Lower lobe of right lung (tissue), 2 donors: ENCODE data around the gene ZNF10. TPM values are rescaled to one million over a fixed set of nuclear protein-coding genes. Genes with fewer than 3 reads are reported as not detected.

Experiments used
- ATAC-seq, 2 donors: fragments of 200-7000 bp; cut with Tn5 transposase; one replicate each; pipeline ENCODE4 v1.9.1; 2020 to 2022; ENCODE audit warnings: mild to moderate bottlenecking in 2 of 2, moderate library complexity in 2 of 2
- DNase-seq: peaks from one replicate; pipeline ENCODE4 v3.0.0-alpha.2; 2020
- H3K27ac ChIP-seq: fragments of 200-600 bp; one replicate; pipeline ENCODE4 v1.8.0; 2022
- H3K27me3 ChIP-seq: fragments of 200-600 bp; one replicate; pipeline ENCODE4 v1.8.0; 2022; ENCODE audit warnings: low read depth
- H3K36me3 ChIP-seq: fragments of 200-600 bp; one replicate; pipeline ENCODE4 v1.8.0; 2022; ENCODE audit warnings: mild to moderate bottlenecking
- H3K4me1 ChIP-seq: fragments of 200-600 bp; one replicate; pipeline ENCODE4 v1.8.0; 2022
- H3K4me3 ChIP-seq: fragments of 200-600 bp; one replicate; pipeline ENCODE4 v1.8.0; 2022; ENCODE audit warnings: mild to moderate bottlenecking
- H3K9me3 ChIP-seq: fragments of 200-600 bp; one replicate; pipeline ENCODE4 v1.8.0; 2022
- CTCF ChIP-seq: fragments of 200-600 bp; IDR thresholded peaks from one replicate; pipeline ENCODE4 v1.8.0; 2022; ENCODE audit warnings: antibody characterized with exemption, mild to moderate bottlenecking
- intact Hi-C: fragments of 100-400 bp; cut with DNase I; formaldehyde crosslinking; loops from one replicate; pipeline ENCODE4 v1.11.0; 2022
- total RNA-seq: library from RNA; stranded (reverse); fragmentation: NEBNext Ultra II Directional; extraction: Animal tissue kit (Norgen Biotek cat#: 25700); gene quantifications from one replicate; pipeline ENCODE4 v1.2.1, GENCODE V29; 2021
- donor health status: DM: no; HTN: yes; CAD: no; lungs with severe emphysema.

Gene ZNF10
- total RNA-seq, 1 donor from 2014 or later = 7.7 TPM

GRCh38 chr12:133130808-133131128 is 341 bp downstream of the ZNF10 start:
- intact Hi-C loops = no loop called here
- no peak for TF ChIP-seq CTCF
- peaks cover 16% of the 10 kb centered on the region for H3K4me1 ChIP-seq
- H3K4me3 ChIP-seq = peak overlapping the region; percentile 87
- peak overlapping the region; percentile 97 for H3K27ac ChIP-seq
- no peaks in the 10 kb centered on the region for H3K27me3 ChIP-seq
- peaks cover 9% of the 10 kb centered on the region for H3K36me3 ChIP-seq
- DNase-seq = peak; percentile 65
- peak in 1 of 2 donors; percentile 25 for ATAC-seq
- H3K9me3 ChIP-seq = peaks cover 65% of the 10 kb centered on the region

GRCh38 chr12:133135747-133136146 is 5.3 kb downstream of the ZNF10 start:
- TF ChIP-seq CTCF = no peak
- Histone ChIP-seq H3K9me3 (peaks cover 83% of the 10 kb centered on the region), H3K27me3 (no peaks in the 10 kb centered on the region), H3K27ac (no peak overlapping the region), H3K4me3 (no peak overlapping the region), H3K4me1 (peaks cover 8% of the 10 kb centered on the region), H3K36me3 (peaks cover 11% of the 10 kb centered on the region)
- DNase-seq (no peak), ATAC-seq (no peak)
- intact Hi-C loops = no loop called here

GRCh38 chr12:133145981-133146380 is 15.6 kb downstream of the ZNF10 start:
- DNase-seq = no peak
- peaks cover 93% of the 10 kb centered on the region for H3K9me3 ChIP-seq
- peaks cover 30% of the 10 kb centered on the region for H3K36me3 ChIP-seq
- H3K27me3 ChIP-seq = no peaks in the 10 kb centered on the region
- intact Hi-C loops = no loop called here
- H3K4me1 ChIP-seq = no peaks in the 10 kb centered on the region
- H3K27ac ChIP-seq = no peak overlapping the region
- no peak for ATAC-seq
- no peak for TF ChIP-seq CTCF
- H3K4me3 ChIP-seq = no peak overlapping the region

- H3K4me3 ChIP-seq = no peak overlapping the region
- intact Hi-C loops = no loop called here
- no peak overlapping the region for H3K27ac ChIP-seq
- peaks cover 40% of the 10 kb centered on the region for H3K36me3 ChIP-seq
- no peak for ATAC-seq
- H3K4me1 ChIP-seq = no peaks in the 10 kb centered on the region
- DNase-seq = no peak
- peaks cover 100% of the 10 kb centered on the region for H3K9me3 ChIP-seq
- TF ChIP-seq CTCF = no peak
- no peaks in the 10 kb centered on the region for H3K27me3 ChIP-seq
Measured at GRCh38 chr12:133156125-133156690, 25.8 kb downstream of the ZNF10 start.

- Histone ChIP-seq H3K4me1 (no peaks in the 10 kb centered on the region), H3K9me3 (peaks cover 73% of the 10 kb centered on the region)
- DNase-seq = no peak
Measured at GRCh38 chr12:133165776-133166175, 35.3 kb downstream of the ZNF10 start.

More at GRCh38 chr12:133165776-133166175, 35.3 kb downstream of the ZNF10 start:
- TF ChIP-seq CTCF = no peak
- H3K27ac ChIP-seq = no peak overlapping the region
- H3K36me3 ChIP-seq = no peaks in the 10 kb centered on the region
- H3K27me3 ChIP-seq = no peaks in the 10 kb centered on the region
- no peak overlapping the region for H3K4me3 ChIP-seq
- no peak for ATAC-seq
- intact Hi-C loops = no loop called here
